IMR-90 (cell line): ENCODE data around the gene CACNA2D3. TPM values are rescaled to one million over a fixed set of nuclear protein-coding genes. Genes with fewer than 3 reads are reported as not detected.

Source experiments
- ATAC-seq: fragments of 200-7000 bp; cut with Tn5 transposase; 2 replicates; pipeline ENCODE4 v1.9.1; 2020; ENCODE audit warnings: low read depth, mild to moderate bottlenecking, moderate library complexity
- BruUV-seq: library from RNA; stranded (reverse); fragments of 400-500 nt; replicated peaks from 2 replicates; lab custom pipeline; 2021; lab: Mats Ljungman, UMichigan
- CTCF ChIA-PET: fragments of 300-600 bp; formaldehyde crosslinking; extraction: SDS; loops from one replicate; lab custom pipeline; 2021; ENCODE audit warnings: antibody characterized with exemption; lab: Yijun Ruan, JAX
- POLR2A ChIA-PET: fragments of 300-600 bp; sonication (Branson Sonifier 250); formaldehyde crosslinking; loops from one replicate; lab custom pipeline; 2022; ENCODE audit warnings: antibody characterized with exemption; ENCODE audit not compliant: unreplicated experiment; lab: Charles Lee
- DNase-seq: peaks from one replicate; pipeline ENCODE4 v3.0.0; 2013
- H2AFZ ChIP-seq: replicated peaks from 2 replicates; pipeline ENCODE3; 2013; ENCODE audit warnings: low read length, mild to moderate bottlenecking; ENCODE audit not compliant: poor library complexity
- H2AK5ac ChIP-seq: 2 replicates; pipeline ENCODE4 v1.6.1; 2013; ENCODE audit warnings: low read depth, low read length, inconsistent platforms
- H2AK9ac ChIP-seq: replicated peaks from 2 replicates; pipeline ENCODE3; 2013; ENCODE audit warnings: mild to moderate bottlenecking, low read depth, low read length, moderate library complexity; ENCODE audit not compliant: poor library complexity
- H2BK120ac ChIP-seq: 2 replicates; pipeline ENCODE4 v1.6.1; 2013; ENCODE audit warnings: low read depth, low read length, inconsistent platforms
- H2BK15ac ChIP-seq: 3 replicates; pipeline ENCODE4 v1.6.1; 2013; ENCODE audit warnings: low read depth, low read length, inconsistent platforms
- H2BK20ac ChIP-seq: 2 replicates; pipeline ENCODE4 v1.6.1; 2013; ENCODE audit warnings: low read depth, mild to moderate bottlenecking, inconsistent platforms, low read length, moderate library complexity
- H2BK5ac ChIP-seq: 2 replicates; pipeline ENCODE4 v1.6.1; 2013; ENCODE audit warnings: mild to moderate bottlenecking, low read depth, low read length, inconsistent platforms; ENCODE audit not compliant: poor library complexity, severe bottlenecking
- H3K14ac ChIP-seq: replicated peaks from 2 replicates; pipeline ENCODE4 v1.6.1; 2013; ENCODE audit warnings: low read depth, low read length, inconsistent platforms
- H3K18ac ChIP-seq: 2 replicates; pipeline ENCODE4 v1.6.1; 2013; ENCODE audit warnings: low read depth, low read length, control low read depth
- H3K23ac ChIP-seq: 2 replicates; pipeline ENCODE4 v1.6.1; 2013; ENCODE audit warnings: low read depth, low read length, inconsistent platforms
- H3K27ac ChIP-seq: 2 replicates; pipeline ENCODE4 v1.5.1; 2013; ENCODE audit warnings: mild to moderate bottlenecking, control low read depth, low read length; ENCODE audit not compliant: insufficient read depth
- H3K27me3 ChIP-seq: 2 replicates; pipeline ENCODE4 v1.6.1; 2013; ENCODE audit warnings: low read length; ENCODE audit not compliant: control insufficient read depth, insufficient read depth
- H3K36me3 ChIP-seq: 2 replicates; pipeline ENCODE4 v1.6.1; 2013; ENCODE audit warnings: low read length, mixed read lengths; ENCODE audit not compliant: control insufficient read depth, insufficient read depth
- H3K4ac ChIP-seq: 2 replicates; pipeline ENCODE4 v1.6.1; 2013; ENCODE audit warnings: low read depth, low read length, inconsistent platforms
- H3K4me1 ChIP-seq: 2 replicates; pipeline ENCODE4 v1.6.1; 2013; ENCODE audit warnings: low read length, mixed read lengths; ENCODE audit not compliant: control insufficient read depth, insufficient read depth
- H3K4me2 ChIP-seq: 2 replicates; pipeline ENCODE4 v1.6.1; 2013; ENCODE audit warnings: low read depth, mild to moderate bottlenecking, control low read depth, low read length, moderate library complexity
- H3K4me3 ChIP-seq: 2 replicates; pipeline ENCODE4 v1.5.1; 2013; ENCODE audit warnings: low read depth, mild to moderate bottlenecking, control low read depth, low read length, moderate library complexity; ENCODE audit not compliant: insufficient read depth
- H3K56ac ChIP-seq: 2 replicates; pipeline ENCODE4 v1.6.1; 2013; ENCODE audit warnings: low read length, inconsistent platforms; ENCODE audit not compliant: insufficient read depth; ENCODE audit errors: extremely low read depth
- H3K79me1 ChIP-seq, 2 experiments: 2 replicates each; pipeline ENCODE4 v1.6.1; 2013; ENCODE audit warnings: low read length in 2 of 2, inconsistent platforms in 1 of 2, low read depth in 1 of 2
- H3K9ac ChIP-seq: 2 replicates; pipeline ENCODE4 v1.6.1; 2013; ENCODE audit warnings: low read depth, low read length, control low read depth
- H3K9me1 ChIP-seq: 2 replicates; pipeline ENCODE4 v1.6.1; 2013; ENCODE audit warnings: low read length, inconsistent platforms; ENCODE audit not compliant: insufficient read depth
- H3K9me3 ChIP-seq: 2 replicates; pipeline ENCODE4 v1.6.1; 2013; ENCODE audit warnings: low read length; ENCODE audit not compliant: control insufficient read depth, insufficient read depth
- H4K20me1 ChIP-seq: 2 replicates; pipeline ENCODE4 v1.6.1; 2013; ENCODE audit warnings: low read length, inconsistent platforms; ENCODE audit not compliant: insufficient read depth
- H4K5ac ChIP-seq: 2 replicates; pipeline ENCODE4 v1.6.1; 2013; ENCODE audit warnings: mild to moderate bottlenecking, low read depth, low read length, control low read depth
- H4K8ac ChIP-seq, 2 experiments: 2 replicates each; pipeline ENCODE4 v1.6.1; 2013; ENCODE audit warnings: low read depth in 2 of 2, low read length in 2 of 2, control low read depth in 1 of 2, inconsistent platforms in 1 of 2
- H4K91ac ChIP-seq: 2 replicates; pipeline ENCODE4 v1.6.1; 2013; ENCODE audit warnings: low read depth, low read length, inconsistent platforms; ENCODE audit not compliant: insufficient read depth
- BHLHE40 ChIP-seq: fragments of 150-350 bp; IDR thresholded peaks from 2 replicates; pipeline ENCODE4 v1.6.1; 2016; ENCODE audit warnings: mild to moderate bottlenecking, low read depth, low read length
- CEBPB ChIP-seq: IDR thresholded peaks from 2 replicates; pipeline ENCODE4 v1.6.1; 2012; ENCODE audit warnings: low read depth, low read length, improper control_type of control experiment
- CHD1 ChIP-seq: IDR thresholded peaks from 2 replicates; pipeline ENCODE4 v1.6.1; 2012; ENCODE audit warnings: low read depth, low read length, improper control_type of control experiment
- FOS ChIP-seq: fragments of 150-350 bp; IDR thresholded peaks from 2 replicates; pipeline ENCODE4 v1.6.1; 2016; ENCODE audit warnings: low read depth, low read length
- MAFK ChIP-seq: IDR thresholded peaks from 2 replicates; pipeline ENCODE4 v1.6.1; 2012; ENCODE audit warnings: low read depth, low read length, improper control_type of control experiment
- MAZ ChIP-seq: IDR thresholded peaks from 2 replicates; pipeline ENCODE4 v1.6.1; 2012; ENCODE audit warnings: low read depth, mild to moderate bottlenecking, low read length, improper control_type of control experiment, moderate library complexity, borderline replicate concordance
- NFE2L2 ChIP-seq: fragments of 150-350 bp; IDR thresholded peaks from 2 replicates; pipeline ENCODE4 v1.6.1; 2016; ENCODE audit warnings: low read depth, mild to moderate bottlenecking, low read length
- RAD21 ChIP-seq: IDR thresholded peaks from 2 replicates; pipeline ENCODE4 v1.6.1; 2012; ENCODE audit warnings: low read length, improper control_type of control experiment
- RCOR1 ChIP-seq: IDR thresholded peaks from 2 replicates; pipeline ENCODE4 v1.6.1; 2012; ENCODE audit warnings: mild to moderate bottlenecking, low read length, improper control_type of control experiment; ENCODE audit not compliant: insufficient replicate concordance
- RFX5 ChIP-seq: IDR thresholded peaks from 2 replicates; pipeline ENCODE4 v1.8.0; 2012; ENCODE audit warnings: low read depth, mild to moderate bottlenecking, low read length, moderate library complexity
- SMC3 ChIP-seq: fragments of 150-350 bp; IDR thresholded peaks from 2 replicates; pipeline ENCODE4 v1.6.1; 2016; ENCODE audit warnings: low read depth, mild to moderate bottlenecking, antibody characterized with exemption, low read length, moderate library complexity
- WGBS, 2 experiments: methylation state at CpG; one replicate each; pipeline versions ENCODE4 v1.1.5 to v1.1.7; 2013; ENCODE audit warnings: missing lambda C conversion rate in 2 of 2; ENCODE audit not compliant: insufficient read length in 1 of 2; ENCODE audit errors: extremely low coverage in 2 of 2; 5-methylcytosine and 5-hydroxymethylcytosine counted together
- dilution Hi-C: fragments of 300-500 bp; cut with HindIII; formaldehyde crosslinking; loops from one replicate; pipeline ENCODE4 v1.14.3; 2018; ENCODE audit warnings: low sequenced_read_pairs; ENCODE audit not compliant: unreplicated experiment
- in situ Hi-C: fragments of 300-500 bp; cut with MboI; formaldehyde crosslinking; loops from 3 replicates; pipeline ENCODE4 v1.14.3; 2019; ENCODE audit warnings: low sequenced_read_pairs, inconsistent platforms, mixed read lengths
- intact Hi-C: fragments of 100-400 bp; cut with micrococcal nuclease; formaldehyde crosslinking; loops from 2 replicates; pipeline ENCODE4 v1.10.0; 2022
- polyA plus RNA-seq, 3 experiments: library from polyadenylated mRNA; depleted of rRNA; stranded (reverse); fragments of >200 nt; gene quantifications; 2 replicates each; pipeline ENCODE4 v1.2.3, GENCODE V29; 2012; ENCODE audit warnings: low replicate concordance in 1 of 3
- total RNA-seq: library from RNA; depleted of rRNA; stranded (reverse); fragments of >200 nt; gene quantifications from 2 replicates; pipeline ENCODE4 v1.2.3, GENCODE V29; 2012
- TF ChIP-seq, protein P1 (sequence below): conservative IDR thresholded peaks from 2 replicates; pipeline ENCODE4 v1.5.1; 2012; ENCODE audit warnings: mild to moderate bottlenecking, low read depth, low read length, improper control_type of control experiment
- TF ChIP-seq, protein P2 (sequence below): fragments of 150-350 bp; IDR thresholded peaks from 2 replicates; pipeline ENCODE4 v1.6.1; 2016; ENCODE audit warnings: low read depth, mild to moderate bottlenecking, low read length, moderate library complexity, borderline replicate concordance

The CACNA2D3 gene
- total and polyA plus RNA-seq, 2 of the 4 experiments (the other 2 are of a cell fraction) = 0.36 to 0.41 TPM

DNA sequence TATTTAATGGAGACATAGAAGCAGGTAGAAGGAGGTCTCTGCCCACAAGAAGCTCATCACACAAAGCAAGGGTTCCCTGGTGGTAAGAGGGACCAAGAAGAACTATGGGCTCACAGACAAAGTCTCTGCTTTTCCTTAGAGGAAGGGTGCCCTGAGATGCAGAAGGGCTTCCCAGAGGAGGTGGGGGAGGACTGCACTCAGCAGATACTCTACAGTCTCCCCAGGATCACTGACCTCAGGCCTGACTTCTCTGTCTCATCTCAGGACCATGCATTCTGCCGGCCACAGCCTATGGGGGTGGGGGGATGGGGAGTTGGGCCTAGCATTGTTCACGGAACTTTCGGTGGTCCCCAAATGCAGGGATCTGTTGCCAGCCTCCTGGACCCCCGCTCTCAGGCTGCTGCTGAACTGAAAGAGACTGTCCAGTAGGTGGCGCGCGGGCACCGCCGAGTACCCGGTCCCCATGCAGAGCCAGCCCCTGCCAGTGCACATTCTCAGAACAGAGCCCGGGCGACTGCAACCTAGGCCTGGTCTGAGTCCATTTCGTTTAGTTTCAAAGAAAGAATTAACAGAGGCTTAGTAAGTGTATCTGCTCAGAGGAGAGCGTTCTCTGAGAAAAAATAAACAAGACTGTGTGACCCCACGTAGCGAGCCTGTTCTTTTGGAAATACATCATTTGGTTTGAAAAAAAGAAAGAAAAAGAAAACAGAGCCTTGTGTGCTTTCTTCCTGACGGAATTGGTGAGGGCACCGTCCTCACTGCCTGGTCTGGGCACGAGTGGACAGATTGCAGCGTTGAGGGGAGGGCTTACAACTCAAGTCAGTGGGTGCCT, 731.4 kb downstream of the CACNA2D3 start (continued):
- TF ChIP-seq CHD1 = no peak
- peak; percentile 86 for TF ChIP-seq SMC3
- no peak for TF ChIP-seq RCOR1

DNA sequence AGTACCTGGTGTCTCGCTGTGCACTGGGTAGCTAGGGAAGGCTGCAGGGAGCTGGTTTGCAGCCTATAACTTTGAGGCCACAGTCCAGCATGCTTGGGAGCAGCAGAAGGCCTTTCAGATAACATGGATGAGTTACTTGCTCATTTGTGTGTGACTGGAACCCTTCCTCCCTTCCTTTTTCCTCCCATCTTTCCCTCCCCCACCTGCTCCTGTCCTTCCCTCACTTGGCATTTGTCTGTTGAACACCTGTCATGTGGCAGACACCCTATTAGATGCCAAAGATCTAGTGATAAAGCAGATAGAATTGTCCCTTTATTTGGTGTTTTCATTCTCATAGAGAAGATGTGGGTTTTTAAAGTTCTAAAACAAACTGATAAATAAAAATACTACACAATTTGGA, 733.9 kb downstream of the CACNA2D3 start:
- in situ Hi-C loops = loop anchor here (25.0 kb wide), 1 partner anchor 406 kb away; no protein-coding TSS in a partner anchor
- Histone ChIP-seq H3K4me1 (peaks cover 11% of the 10 kb centered on the region), H4K91ac (peak overlapping the region; percentile 23), H2BK5ac (peak overlapping the region; percentile 28), H2AK5ac (0 out of 2 replicates have a peak overlapping the region, but pooled peaks have one; percentile 17), H4K20me1 (no peaks in the 10 kb centered on the region), H2BK15ac (peak overlapping the region; percentile 32; the same call in 1 of the 3 replicates), H2BK120ac (0 out of 2 replicates have a peak overlapping the region, but pooled peaks have one; percentile 3), H3K18ac (no peak overlapping the region), H3K9ac (no peak overlapping the region), H2AFZ (no peak overlapping the region), H3K9me3 (no peaks in the 10 kb centered on the region), H4K5ac (no peak overlapping the region), H3K9me1 (0 out of 2 replicates have a peak, but pooled peaks cover 10% of the 10 kb centered on the region), H3K79me1 (no peaks in the 10 kb centered on the region), H3K4ac (no peak overlapping the region), H2BK20ac (no peak overlapping the region), H3K23ac (no peak overlapping the region), H2AK9ac (peak overlapping the region; percentile 44), H4K8ac (no peak overlapping the region), H3K27ac (no peak overlapping the region), H3K4me3 (no peak overlapping the region), H3K56ac (no peak overlapping the region), H3K27me3 (peaks cover 1% of the 10 kb centered on the region; the same call in 1 of the 2 replicates), H3K36me3 (no peaks in the 10 kb centered on the region), H3K14ac (no peak overlapping the region; the same call in 1 of the 2 replicates), H3K4me2 (no peak overlapping the region)
- ATAC-seq = no peak
- intact Hi-C loops = loop anchor here (5.0 kb wide), 1 partner anchor 1041 kb away; no protein-coding TSS in a partner anchor
- WGBS, 2 experiments = no CpG with 5 or more reads among the region's 1 CpG
- dilution Hi-C loops = no loop called here
- DNase-seq = no peak
- ChIA-PET POLR2A (no interaction called here), CTCF (no interaction called here)
- no TSS peak for BruUV-seq
- TF ChIP-seq CEBPB (no peak), RAD21 (no peak), FOS (no peak), MAFK (no peak), SMC3 (no peak), BHLHE40 (no peak), RCOR1 (no peak), RFX5 (no peak), MAZ (no peak), NFE2L2 (no peak), CHD1 (no peak)
- TF ChIP-seq, protein P1, sequence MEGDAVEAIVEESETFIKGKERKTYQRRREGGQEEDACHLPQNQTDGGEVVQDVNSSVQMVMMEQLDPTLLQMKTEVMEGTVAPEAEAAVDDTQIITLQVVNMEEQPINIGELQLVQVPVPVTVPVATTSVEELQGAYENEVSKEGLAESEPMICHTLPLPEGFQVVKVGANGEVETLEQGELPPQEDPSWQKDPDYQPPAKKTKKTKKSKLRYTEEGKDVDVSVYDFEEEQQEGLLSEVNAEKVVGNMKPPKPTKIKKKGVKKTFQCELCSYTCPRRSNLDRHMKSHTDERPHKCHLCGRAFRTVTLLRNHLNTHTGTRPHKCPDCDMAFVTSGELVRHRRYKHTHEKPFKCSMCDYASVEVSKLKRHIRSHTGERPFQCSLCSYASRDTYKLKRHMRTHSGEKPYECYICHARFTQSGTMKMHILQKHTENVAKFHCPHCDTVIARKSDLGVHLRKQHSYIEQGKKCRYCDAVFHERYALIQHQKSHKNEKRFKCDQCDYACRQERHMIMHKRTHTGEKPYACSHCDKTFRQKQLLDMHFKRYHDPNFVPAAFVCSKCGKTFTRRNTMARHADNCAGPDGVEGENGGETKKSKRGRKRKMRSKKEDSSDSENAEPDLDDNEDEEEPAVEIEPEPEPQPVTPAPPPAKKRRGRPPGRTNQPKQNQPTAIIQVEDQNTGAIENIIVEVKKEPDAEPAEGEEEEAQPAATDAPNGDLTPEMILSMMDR = no peak
- TF ChIP-seq, protein P2, sequence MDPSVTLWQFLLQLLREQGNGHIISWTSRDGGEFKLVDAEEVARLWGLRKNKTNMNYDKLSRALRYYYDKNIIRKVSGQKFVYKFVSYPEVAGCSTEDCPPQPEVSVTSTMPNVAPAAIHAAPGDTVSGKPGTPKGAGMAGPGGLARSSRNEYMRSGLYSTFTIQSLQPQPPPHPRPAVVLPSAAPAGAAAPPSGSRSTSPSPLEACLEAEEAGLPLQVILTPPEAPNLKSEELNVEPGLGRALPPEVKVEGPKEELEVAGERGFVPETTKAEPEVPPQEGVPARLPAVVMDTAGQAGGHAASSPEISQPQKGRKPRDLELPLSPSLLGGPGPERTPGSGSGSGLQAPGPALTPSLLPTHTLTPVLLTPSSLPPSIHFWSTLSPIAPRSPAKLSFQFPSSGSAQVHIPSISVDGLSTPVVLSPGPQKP = no peak
